M059J (cell line): ENCODE measurements around the gene WLS. TPM values are rescaled to one million over a fixed set of nuclear protein-coding genes. Genes with fewer than 3 reads are reported as not detected.
A peak's percentile ranks its signal among the peaks of the same experiment; 100 is the strongest.
"Not testable (repeated sequence)": the region's sequence is repeated elsewhere in the genome, so short reads cannot be mapped to it uniquely, and the experiment has no call there.

Experiments used
- DNase-seq: peaks from one replicate; pipeline ENCODE4 v3.0.0-alpha.2; 2012; ENCODE audit warnings: low read depth
- total RNA-seq: library from RNA; depleted of rRNA; stranded (reverse); fragments of >200 nt; shearing (Covaris generic); gene quantifications from 2 replicates; pipeline ENCODE4 v1.2.3, GENCODE V29; 2014

The WLS gene
- total RNA-seq, 1 experiment from 2014 or later, result 47.3 TPM

DNA sequence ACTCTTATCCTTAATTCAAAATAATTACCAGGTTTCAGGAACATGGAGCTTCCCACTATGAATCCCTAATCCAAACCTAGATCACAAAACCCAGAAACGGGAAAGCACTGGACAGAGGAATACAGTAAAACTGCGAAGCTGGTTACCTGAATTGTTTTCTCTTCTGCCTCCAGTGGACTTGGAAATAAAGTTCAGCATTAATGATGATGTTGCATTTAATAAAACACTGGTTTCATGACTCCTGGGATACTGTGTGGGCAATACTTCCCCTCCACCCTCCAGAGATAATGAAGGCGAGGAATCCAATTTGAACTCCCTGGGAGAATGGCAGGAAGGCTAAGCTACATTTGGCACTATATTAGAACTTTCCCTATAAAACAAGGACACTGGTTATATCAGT lies 65.1 kb downstream of the WLS start:
- DNase-seq, result no peak

DNA sequence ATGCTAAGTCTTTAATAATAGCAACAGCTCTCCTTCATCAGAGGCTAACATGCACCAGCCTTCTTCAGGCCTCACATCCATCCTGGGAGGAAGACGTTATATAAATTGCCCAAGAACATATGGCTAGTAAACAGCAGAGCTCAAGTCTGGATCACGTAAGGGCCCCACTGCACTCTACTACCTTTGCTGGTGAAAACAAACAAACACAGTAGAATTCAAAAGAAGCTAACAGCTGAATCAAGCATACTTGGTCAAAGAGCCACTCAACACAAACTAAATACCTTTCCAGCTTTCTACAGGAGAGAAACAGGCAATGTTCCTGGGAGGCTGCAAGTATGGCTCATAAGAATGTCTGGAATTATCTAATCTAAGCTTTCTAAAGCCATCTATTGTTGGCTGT lies 66.0 kb downstream of the WLS start:
- DNase-seq, result no peak

DNA sequence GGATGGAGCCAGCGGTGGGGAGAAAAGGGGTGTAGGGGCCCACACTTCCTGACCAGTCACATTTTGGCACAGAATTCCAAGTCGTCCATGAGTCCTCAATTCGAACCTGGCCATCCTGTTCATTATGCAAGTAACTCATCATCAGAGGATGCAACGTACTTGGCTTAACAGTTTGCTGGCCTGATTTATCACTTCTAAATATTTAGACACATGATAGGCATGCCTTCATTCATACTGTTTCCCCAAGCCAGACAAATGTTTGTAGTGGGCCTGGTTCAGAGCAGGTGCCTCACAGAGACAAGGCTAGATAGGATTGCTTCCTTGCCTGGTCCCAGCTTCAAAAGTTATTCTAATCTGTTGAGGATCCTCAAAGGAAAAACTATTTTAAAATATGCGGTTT lies 66.7 kb downstream of the WLS start:
- DNase-seq, result no peak

DNA sequence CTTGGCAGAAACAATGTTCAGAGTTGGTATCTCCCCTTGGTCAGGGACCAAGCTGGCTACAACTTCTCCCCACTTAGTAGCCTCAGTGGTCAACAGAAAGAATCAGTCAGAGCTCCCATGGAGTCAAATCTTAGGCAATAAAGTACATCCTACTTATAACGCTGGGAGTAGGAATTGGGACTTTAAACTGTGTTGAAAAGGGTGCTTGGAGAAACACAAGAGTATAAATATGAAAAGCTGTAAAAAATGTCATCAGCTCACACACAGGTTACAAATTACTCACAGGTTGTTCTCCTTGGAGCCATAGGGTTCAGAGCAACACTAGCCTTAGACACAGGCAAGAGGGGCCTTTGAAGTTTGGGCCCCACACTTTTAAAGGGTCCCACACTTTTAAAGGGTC lies 67.4 kb downstream of the WLS start:
- no peak for DNase-seq

DNA sequence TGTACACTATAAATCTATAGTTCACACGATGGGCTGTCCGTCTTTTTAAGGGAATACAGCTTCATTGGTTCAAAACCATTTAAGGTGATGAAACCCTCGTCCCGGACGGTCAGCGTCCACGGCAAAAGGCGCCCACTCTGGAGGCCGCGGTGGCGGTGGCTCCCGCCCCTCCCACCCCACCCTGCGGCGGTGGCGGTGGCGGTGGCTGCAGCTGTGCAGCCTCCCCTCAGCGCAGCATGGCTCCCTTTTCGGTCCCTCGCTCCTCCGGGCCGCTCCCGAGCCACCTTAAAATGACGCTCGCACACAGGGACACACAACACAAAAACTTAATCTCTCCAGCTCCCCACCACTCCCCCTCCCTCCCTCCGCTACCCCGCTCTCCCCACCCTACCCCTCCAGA lies 69.1 kb downstream of the WLS start:
- DNase-seq, result no peak

DNA sequence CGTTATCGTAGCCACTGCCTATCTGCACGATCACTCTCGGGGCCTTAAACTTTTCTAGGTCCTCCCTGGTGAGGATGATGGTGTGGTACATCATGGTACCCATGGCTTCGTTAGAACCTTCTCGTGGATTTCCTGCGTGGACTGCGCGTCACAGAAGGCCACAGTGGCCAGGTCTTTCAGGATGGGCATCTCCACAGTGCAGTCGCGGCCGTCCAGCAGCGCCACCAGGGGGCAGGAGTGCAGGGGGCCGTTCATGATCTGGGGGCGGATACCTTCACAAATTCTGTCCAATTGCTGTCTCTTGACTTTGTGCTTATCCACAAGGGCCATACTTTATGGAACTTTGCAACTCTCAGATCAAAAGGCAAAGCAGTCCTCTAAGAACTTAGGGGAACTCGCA lies 69.6 kb downstream of the WLS start:
- DNase-seq, result no peak

DNA sequence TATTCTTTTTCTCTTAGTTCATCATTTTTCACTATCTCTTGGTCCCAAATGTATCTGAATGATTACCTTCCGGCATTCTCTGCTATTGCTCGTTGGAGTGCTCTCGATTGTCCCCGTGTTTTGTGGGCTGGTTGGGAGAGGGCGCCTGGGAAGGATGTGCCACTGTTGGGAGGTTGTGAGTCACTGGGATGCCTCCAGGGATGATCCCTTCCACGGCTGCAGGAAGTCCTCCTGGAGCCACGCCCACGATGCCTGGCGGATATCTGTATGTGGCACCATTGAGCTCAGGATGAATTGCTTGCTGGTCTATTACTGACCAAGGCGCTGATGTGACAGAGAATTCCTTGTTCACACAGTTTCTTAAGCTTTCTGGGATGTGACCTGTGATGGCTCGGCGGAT lies 70.7 kb downstream of the WLS start:
- DNase-seq, result not testable (repeated sequence)

DNA sequence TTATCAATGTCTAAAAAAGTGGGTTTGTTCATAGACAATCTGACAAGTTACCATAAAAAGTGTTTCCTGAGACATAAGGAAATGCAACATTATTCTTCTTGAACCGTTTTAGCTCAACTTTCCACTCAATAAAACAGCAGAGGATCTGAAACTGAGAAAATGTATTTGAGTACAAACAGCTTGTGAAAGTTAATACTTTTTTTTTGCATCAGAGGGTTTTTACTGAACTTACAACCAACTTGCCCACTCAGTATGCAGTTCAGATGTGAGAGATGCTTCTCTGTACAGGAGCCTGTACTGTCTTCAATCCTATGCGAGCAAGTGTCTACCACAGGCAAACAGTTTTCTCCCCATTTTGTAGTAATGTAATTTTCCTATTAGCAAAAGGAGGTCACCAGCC lies 71.4 kb downstream of the WLS start:
- DNase-seq, result not testable (repeated sequence)

DNA sequence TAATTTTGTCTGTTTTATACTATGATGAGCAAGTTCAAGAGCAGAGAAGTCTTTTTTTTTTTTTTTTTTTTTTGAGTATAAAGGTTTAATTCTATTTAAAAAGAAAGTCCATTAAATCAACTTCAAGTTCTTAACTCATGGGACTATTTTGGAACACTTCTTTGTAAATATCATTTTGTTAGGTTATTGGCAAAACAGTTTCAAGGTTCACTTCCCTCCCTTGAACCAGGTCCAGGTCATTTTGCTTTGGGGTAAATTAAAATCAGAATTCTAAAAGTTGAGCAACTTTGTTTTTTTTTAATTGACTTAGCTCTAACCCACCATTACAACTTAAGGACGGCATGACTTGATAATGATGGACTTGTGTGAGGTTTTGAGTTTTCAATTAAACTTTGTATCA lies 72.3 kb downstream of the WLS start:
- no peak for DNase-seq

DNA sequence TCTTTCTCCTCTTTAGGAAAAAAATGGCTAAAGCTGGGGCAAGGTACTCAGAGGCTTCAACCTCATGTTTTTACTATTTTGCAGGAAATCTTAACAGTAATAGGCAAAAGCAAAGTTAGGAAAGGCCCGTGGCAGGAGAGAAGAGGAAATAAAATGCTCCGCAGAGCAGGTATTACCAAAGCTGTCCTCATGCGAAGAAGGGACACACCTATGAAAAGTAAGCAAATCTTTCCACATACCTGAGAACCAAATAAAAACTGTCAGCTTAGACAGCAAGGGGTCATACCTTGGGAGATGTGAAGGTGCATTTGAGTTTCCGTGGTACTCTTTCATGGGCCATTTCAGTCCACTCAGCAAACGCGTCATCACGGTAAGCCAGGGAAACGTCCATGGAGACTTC lies 73.5 kb downstream of the WLS start:
- DNase-seq, result no peak

DNA sequence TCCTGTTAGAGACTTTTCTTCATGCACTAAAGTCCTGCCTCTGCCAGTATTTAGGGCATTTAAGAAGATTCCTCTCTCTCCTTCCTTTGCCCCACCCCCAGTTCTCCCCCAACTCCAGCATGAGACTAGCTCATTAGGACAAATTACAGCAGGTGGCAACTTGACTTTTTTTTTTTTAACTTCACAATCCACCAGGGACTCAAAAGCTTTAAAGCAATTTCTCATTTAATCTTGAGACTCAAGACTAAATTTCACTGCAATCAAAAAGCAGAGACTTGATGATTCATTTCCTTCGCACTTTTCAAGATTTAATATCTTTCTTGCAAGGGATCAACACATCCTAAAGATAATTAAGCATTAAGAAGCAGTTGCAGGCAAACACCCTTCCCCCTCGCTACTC lies 74.9 kb downstream of the WLS start:
- DNase-seq, result no peak

DNA sequence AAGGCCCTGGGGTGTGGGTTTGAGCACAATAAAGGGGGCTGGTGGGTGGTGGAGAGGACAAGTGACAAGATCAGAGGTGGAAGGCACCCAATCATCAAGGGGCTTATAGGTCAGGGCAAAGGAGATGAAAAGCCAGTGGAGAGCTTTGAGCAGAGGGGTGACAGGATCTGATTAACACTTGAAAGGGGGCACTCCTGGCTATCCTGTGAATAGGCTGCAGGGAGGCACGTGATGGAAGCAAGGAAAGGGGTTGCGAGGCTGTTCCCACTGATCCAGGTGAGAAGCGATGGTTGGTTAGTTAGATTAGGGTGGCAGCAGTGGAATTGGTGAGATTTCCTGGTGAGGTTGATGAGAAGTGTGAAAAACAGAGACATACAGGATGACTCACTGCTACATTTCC lies 80.6 kb downstream of the WLS start:
- no peak for DNase-seq

DNA sequence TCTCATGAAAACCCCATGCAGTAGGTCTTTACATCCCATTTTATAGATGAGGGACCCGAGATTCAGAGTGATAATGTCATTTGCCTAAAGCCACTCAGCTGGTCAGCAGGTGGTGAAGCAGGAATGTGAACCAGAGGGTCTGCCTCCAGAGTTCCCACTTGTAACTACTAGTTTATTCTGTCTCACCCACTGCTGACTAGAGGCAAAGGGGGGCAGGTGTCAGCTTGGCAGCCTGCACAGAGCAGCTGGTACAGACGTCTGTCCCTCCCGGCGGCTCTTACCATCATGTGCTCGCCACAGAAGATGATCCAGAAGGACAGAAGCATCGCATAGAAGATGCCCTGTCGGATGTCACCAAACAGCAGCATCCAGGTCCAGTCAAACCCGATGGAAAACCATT lies 82.4 kb downstream of the WLS start:
- no peak for DNase-seq

DNA sequence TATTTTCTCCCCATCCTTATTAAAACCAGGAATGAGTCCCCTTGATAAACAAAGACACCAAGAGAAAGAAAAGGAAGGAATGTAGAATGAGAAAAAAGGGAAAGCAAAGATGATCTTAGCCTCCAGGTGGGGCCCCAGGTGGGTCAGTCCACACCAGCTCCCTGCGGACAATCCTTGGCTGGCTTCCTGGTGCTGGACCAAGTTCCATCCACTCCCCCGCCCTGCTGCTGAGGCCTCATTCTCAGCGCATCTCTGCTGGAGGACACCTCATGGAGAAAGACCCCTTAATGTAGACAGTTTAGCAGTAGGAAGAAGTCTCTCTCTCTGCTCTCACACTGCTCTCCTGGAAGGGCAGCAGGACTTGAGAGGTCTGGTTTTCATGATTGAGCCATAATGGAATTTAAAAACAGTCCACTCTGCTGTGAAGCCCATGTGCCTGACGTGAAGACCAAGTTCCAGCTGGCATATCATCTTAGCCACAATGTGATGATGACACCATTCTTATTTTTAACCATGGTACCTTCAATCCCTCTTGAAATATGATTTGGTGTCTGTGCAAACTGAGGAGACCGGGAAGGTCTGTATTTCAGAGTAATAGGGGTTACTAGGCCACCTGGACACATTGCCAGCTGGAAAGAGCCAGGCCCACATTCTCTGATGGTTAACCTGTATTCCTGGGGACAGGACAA lies 83.1 kb downstream of the WLS start:
- DNase-seq, result no peak

DNA sequence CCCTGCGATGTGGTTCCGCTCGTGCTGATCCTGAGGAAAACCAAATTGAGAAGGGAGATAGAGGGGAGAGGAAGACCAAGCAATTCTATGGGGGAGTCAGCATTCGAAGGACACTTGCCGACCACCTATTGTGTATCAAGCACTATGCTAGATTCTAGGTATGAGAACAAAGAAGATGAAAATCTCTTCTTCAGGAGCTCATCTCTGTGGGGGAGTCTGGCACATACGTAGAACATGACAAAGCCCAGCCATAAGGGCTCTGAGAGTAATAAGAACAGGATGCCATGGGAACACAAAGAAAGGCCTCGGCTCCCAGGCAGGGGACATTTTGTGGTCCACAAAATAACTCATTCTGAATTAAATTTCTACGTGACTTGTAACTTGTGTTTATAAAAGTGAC lies 83.7 kb downstream of the WLS start:
- no peak for DNase-seq

DNA sequence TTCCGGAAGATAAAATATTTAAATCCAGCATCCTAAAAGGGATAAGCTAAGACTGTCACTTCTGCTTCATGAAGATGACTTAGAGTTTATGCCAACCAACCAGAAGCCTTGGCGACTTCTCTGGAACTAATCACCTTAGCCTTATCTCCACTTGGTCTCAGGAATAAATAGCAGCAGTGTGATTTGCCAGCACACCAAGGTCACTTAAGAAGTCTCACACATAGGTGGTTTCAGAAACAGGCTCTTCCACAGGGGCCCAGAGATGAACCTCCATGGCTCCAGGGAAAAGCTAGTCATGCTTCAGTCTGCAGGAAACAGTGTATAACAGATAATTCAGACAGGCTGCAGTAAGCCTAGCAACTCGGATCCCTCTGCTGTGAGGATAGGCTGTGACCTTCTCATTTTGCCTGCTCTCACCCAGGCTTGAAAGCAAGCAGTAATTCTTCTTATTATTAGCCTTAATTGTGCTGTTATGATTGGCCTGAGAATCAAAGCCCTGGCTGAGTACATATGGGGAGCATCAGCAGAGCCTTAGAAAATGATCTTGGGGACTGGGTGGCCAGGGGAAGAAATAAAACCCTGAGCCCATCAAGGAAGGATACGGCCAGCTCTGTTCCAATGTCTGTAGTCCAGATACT lies 84.7 kb downstream of the WLS start:
- no peak for DNase-seq

DNA sequence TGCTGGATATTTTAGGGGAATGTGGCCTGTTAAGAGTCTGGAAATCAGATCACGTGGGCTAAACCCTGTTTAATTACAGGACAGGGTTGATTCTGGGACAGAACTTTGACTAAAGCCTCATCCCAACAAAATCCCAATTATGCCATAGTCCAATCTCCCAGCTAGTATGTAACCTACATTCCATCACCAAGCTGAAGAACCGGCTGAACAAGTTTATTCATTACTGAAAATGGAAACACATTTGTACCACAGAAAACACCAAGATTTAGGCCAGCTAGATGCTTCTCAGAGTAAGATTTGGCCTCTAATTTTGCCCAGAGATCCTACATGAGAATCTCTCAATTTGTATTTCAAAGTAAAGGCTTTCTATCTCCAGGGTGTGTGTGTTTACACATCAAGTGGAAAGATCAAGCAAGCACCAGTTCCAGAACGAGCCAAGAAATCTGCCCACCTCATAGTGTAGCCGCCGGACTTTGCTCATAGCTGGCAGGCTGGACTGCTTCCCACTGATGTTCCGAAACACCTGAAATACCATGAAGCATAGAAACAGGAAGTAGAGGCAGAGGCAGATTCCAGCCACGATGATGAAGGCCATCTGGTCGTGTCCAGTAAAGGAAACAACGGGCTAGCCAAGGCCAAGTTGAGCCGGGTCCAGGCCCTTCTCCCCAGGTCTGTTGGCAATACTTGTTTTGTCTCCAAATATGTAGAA lies 86.8 kb downstream of the WLS start:
- DNase-seq, result no peak

DNA sequence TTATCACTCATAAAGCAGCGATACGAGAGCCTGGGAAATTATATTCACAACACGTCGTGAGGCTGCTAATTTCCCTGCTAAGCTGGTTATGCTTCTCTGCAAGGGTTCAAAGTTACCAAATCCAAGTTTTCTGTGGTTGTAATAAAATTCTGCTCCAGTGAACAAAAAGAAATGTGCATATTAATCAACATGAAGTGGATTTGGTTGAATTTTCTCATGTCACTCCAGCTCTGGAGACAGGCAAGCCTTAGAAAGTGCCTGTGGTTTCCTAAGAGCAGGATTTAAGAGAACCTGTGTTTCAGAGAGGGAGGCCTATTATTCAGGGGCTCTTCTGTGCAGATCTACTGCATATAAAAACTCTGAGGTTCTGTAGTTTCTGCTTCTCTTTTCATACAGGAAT lies 87.5 kb downstream of the WLS start:
- no peak for DNase-seq

DNA sequence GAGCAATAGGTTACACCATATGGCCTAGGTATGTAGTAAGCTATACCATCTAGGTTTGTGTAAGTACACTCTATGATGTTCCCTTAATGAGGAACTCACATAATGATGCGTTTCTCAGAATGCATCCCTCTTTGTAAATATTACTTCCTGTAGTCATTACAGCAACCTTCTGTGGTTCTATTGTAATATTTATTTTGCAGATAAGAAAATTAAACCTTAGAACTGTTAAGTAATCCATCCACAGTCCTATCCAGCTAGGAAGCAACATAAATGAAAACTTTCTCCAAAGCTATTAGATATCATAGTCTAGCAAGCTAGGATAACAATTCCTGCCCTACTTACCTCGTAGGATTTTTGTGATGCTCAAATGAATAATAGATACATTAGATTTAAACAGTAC lies 88.7 kb downstream of the WLS start:
- DNase-seq, result no peak

DNA sequence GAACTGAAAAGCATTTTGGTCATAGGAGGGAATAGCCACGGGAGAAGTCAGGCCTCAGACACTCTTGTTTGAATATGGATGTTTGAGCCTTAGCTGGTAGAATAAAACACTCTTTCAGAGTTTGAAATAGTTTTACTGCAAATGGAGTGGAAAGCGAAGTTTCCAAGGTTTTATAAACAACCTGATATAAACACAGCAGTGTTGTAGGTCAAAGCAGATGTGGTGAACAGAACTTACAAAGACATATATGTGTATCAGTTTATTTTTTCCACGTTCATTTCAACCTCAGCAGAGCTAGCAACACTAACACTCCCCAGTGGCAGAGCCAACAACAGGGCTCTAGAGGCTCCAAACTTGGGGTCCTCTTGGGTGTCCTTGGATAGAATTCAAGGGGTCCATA lies 89.9 kb downstream of the WLS start:
- DNase-seq, result no peak

DNA sequence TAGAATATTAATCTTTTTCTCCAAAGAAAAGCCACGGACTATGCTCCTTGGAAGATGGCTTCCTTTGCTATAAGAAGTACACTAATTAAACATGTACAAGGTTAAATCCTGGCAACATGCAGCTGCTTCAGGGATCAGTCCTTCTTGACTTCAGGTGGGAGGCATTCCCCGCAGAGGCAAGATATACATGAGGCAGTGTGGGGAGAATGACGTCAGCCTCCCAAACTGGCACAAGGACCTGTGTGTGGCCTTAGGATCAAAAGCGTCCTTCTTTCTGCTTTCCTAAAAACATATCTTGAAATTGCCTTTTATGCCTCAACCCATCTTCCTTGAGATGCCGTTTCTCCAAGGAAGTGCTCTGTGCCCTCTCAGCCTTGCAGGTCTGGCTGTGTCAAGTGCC lies 90.3 kb downstream of the WLS start:
- DNase-seq, result no peak

DNA sequence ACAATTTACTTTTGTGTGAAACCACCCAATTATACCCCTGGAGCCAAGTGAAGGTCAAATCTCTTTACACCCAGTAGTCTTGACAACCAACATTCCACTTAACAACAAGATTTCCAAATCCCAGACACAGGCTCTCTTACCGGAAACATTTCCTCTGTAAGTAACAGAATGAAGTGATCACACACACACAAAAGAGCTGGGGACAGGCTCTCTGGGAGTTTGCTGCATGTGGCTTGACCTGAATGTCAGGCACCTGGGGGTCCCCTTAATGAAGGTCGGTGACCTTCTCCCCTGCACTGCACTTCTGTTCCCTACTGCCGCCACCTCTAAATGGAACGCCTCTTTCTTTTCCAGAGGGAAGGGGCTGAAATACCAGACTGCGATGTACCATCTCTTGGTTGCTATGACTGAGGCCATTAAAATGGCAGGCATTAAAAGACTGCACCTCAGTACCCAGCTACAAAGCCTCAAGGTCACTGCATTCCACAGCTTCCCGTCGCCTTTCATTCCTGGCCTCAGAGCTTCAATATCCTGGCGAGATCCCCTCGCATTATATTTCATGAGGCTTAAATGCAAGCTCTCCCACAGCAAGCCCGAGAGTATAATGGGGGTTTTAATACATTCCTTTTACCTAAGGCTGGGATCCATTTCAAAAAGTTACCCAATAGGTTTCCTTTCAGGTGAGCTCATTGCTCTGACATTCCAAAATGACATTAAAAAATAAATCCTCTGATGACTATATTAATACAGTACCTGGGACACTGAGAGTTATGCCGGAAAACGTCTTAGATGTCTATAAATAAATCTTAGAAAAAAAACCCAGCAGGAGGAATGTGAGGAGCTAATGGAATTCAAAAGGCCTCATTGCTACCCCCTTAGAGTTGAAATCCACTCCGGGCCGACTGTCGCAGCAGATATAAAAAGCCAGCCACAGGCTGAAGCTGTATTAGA lies 91.0 kb downstream of the WLS start:
- DNase-seq, result peak; percentile 79
